Activated T-cell treated with anti-CD3 and anti-CD28 coated beads for 24 hours (primary cell): Measurements from ENCODE around the gene MAD1L1.

ENCODE experiments used
- DNase-seq: peaks from one replicate; pipeline ENCODE4 v3.0.0-alpha.2; 2020; ENCODE audit warnings: low read depth

MAD1L1 gene

GRCh38 chr7:1815051-1815481 is 417.7 kb downstream of the MAD1L1 start:
- DNase-seq = no peak

- no peak for DNase-seq
Observed at GRCh38 chr7:1814089-1814811, 418.5 kb downstream of the MAD1L1 start.

DNA sequence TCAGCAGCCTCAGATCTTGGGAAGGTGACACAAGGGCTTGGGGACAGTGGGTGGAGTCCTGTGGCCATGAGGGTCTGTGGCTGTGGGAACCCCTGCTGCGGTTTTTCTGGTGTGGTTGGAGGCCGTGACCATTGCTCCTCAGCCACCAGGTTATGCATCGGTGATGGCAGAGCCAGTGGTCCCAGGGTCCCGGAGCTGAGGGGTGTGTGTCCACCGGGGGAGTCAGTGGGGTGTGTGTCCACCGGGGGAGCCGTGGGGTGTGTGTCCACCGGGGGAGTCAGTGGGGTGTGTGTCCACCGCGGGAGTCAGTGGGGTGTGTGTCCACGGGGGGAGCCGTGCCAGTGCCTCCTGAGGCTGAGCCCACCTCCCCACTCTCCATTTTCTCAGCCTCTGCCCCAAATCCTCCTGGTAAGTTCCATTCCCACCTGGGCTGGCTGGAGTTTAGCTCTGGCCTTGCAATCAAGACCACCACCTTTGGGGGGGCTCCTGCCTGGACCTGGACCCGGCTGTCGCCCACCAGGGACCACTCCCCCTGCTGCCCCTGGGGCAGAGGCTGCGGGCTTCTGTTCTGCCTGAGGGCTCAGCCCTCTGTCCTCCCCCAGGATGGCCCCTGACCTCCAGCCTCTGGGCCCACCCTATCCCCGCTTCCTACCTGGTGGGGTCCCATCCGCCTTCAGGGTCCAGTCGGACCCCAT is 419.2 kb downstream of the MAD1L1 start:
- DNase-seq = no peak

- DNase-seq = no peak
Observed at GRCh38 chr7:1812509-1813393, 420.0 kb downstream of the MAD1L1 start.

- no peak for DNase-seq
Observed at GRCh38 chr7:1811850-1812508, 420.8 kb downstream of the MAD1L1 start.

DNA sequence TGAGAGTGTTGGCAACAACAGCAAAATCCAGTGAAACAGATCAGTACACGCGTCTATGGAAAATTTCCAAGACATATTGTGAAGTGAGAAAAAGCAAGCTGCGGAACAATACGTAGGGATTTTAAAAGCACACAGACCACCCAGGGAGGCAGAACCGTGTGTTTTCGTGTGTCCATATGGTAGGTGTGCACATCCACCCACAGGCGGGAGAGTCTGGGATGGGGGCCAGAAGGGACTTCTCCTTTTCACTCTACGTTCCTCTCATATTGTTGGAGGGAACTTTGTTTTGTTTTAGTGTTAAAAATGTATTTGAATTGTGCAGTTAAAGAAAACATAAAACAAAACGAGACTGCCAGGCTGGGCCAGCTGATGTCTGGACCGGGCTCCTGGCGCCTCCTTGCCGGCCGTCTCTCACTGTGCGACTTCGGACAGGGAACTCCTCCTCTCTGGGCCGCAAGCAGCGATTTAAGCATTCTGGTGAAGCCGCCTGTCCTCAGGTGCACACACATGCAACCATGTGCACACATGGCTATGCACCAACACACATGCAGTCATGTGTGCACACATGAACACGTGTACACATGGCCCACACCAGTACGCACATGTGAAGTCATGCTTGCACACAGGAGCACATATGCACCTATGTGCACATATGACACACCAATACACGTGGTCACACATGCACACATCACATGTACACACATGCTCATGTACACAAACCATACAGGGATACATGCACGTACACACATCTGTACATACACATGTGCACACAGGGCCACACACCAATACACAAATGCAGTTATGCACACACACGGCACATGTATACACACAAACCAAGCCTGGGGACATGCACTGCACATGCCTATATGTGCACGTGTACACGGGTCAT is 421.5 kb downstream of the MAD1L1 start:
- no peak for DNase-seq

GRCh38 chr7:1810521-1810920 is 422.2 kb downstream of the MAD1L1 start:
- DNase-seq = no peak

DNA sequence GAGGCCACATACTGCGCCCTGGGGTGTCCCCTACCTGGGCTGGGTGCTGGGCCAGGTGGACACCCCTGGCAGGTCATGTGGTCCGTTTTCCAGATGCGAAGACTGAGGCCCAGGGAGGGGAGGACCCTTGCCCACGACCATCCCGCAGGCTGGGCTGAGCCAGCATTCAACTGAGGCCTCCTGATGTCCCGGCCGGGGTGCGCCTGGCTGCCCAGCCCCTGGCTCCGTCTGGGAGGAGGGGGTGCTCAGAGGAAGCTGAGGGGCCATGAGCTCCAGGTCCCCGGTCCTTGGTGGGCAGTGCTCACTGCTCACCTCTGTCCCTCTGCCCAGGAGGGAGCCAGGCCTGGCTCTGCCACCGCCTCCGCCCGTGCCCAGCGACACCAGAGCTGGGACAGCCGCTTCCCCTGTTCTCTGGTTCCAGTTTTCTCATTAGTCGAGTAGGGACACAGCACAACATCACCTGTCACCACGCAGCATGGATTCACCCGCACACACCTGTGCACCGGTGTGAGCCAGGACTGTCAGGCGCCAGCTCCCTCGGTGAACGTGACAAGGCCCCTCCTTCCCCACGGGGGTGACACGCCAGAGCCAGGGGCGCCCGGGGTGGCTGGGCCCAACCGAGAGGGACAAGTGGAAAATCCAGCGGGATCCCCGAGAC is 423.0 kb downstream of the MAD1L1 start:
- DNase-seq = no peak

- DNase-seq = no peak
Observed at GRCh38 chr7:1809070-1809469, 423.7 kb downstream of the MAD1L1 start.

DNA sequence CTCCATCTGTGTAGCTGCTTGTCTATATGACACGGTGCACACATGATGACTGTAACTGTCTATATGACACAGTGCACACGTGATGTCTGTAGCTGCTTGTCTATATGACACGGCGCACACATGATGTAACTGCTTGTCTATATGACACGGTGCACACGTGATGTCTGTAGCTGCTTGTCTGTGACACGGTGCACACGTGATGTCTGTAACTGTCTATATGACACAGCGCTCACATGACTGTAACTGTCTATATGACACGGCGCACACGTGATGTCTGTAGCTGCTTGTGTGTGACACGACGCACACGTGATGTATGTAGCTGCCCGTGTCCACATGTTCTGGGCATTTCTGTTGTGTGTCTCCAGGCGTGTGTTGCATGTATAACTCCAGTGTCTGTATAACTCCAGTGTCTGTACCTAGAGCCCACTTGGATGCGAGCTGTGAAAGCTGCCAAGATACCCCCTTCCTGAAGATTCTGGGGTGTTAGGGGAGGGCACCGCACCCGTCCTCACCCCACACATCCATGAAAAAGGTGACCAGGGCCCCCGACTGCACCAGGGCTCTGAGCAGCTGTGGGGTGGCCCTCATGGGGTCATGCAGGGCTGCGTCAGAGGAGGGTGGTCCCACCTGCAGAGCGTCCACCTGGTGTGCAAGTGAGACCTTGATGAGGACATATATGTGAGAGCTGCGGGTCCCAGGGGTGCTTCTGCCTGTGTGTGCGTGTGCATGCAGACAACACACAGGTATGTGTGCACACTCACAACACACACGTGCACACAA is 424.7 kb downstream of the MAD1L1 start:
- no peak for DNase-seq

- DNase-seq = no peak
Observed at GRCh38 chr7:1806354-1806753, 426.4 kb downstream of the MAD1L1 start.

DNA sequence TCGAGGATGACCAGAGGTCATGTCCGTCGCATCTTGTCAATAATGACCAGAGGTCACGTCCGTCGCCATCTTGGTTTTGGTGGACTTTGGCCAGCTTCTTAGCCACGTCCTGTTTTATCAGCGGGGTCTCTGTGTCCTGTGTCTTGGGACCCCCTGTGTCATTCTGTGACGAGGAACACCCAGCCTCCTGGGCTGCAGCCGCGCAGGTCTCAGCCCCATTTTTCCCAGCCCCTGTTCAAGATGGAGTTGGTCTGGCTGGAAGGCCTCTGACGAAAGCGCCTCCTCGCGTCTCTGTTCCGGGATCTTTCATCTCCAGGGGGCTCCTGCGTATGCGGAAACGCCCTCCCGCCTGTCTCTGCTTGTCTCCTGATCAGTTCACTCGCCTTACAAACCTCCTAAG is 428.4 kb downstream of the MAD1L1 start:
- no peak for DNase-seq

- no peak for DNase-seq
Observed at GRCh38 chr7:1802899-1803298, 429.8 kb downstream of the MAD1L1 start.

- DNase-seq = no peak
Observed at GRCh38 chr7:1800902-1801301, 431.8 kb downstream of the MAD1L1 start.

DNA sequence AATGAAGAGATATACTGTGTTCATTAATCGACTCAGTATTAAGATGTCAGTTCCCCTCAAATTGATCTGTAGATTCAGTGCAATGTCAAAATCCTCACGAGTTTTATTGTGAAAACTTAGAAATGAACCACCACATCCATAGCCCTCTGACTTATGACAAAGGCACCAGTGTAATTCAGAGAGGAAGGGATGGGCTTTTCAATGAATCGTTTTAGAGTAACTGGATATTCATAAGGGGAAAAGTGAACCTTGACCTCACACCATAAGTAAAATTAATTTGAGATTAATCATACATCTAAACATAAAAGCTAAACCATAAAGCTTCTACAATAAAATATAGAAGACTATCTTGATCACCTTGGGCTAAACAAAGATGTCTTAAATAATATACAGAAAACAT is 434.6 kb downstream of the MAD1L1 start:
- DNase-seq = no peak

DNA sequence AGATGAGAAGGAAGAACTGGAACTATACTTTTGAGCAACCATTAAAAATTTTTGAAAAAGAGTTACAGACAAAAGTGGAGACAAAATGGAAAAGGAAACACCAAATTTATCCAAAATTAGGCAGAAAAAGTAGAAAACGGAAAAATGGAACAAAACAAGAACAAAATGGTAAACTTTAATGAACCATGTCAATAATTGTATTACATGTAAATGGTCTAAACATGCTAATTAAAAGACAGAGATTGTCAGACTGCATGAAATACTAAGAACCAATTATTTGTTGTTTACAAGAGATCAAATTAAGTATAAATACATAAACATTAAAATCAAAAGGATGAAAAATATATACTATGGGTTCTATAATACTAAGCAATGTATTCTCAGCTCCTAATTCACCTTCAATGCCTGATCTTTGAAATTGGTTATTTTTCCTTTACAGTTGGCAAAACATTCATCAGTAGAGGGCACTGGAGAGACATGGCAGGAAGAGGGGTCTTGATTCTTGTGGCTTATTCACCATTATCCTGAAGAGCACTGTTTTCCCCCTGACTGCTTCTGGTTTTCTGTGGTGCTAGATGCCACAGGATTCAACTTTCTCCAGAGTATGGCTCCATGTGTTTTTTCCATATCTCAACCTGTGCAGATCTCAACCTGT is 437.7 kb downstream of the MAD1L1 start:
- DNase-seq = no peak

GRCh38 chr7:1787681-1788235 is 445.0 kb downstream of the MAD1L1 start:
- DNase-seq = no peak

DNA sequence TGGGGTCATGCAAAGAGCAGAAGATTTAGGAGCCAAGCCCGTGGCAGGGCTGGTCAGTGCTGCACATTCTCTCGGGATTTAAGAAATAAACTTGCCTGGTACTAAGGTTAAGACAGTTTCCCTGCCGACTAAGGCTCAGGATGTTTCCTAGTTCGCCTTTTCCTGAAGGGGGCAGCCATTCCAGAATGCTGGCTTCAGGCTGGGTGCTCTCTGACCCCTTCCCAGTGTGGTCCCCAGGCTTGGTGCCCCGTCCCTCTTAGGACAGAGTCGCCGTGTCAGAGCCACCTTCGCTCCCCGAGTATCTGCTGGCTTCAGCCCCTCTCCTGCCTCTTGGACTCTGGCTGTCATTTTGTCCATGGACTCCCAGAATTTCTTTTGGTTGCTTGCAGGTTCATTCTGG is 445.5 kb downstream of the MAD1L1 start:
- no peak for DNase-seq

DNA sequence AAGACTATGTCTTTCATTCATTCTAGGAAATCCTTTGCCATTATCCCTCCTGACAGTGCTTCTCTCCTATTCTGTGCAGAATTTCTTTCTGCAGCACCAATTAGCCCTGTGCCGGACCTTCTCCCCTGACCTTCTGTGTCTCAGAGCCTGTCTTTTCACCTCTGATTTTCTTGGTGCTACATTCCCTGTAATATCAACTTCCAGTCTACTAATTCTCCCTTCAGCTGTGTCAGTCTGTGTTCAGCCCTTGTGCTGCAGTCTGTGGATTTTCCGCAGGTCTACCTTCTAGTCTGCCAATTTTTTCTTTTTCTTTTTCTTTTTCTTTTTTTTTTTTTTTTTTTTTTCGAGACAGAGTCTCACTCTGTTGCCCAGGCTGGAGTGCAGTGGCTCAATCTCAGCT is 446.9 kb downstream of the MAD1L1 start:
- no peak for DNase-seq
